PC-3 (cell line): ENCODE results near the gene NFKBIL1. TPM values are rescaled to one million over a fixed set of nuclear protein-coding genes. Genes with fewer than 3 reads are reported as not detected.
A peak's percentile ranks its signal among the peaks of the same experiment; 100 is the strongest.

Experiments
- ATAC-seq: fragments of 200-7000 bp; cut with Tn5 transposase; 2 replicates; pipeline ENCODE4 v1.9.1; 2020; ENCODE audit warnings: mild to moderate bottlenecking, moderate library complexity
- BruUV-seq: library from RNA; stranded (reverse); fragments of 400-500 nt; replicated peaks from 2 replicates; lab custom pipeline; 2021; lab: Mats Ljungman, UMichigan
- CTCF ChIA-PET: fragments of 300-600 bp; sonication (Branson Sonifier 250); formaldehyde crosslinking; loops from one replicate; lab custom pipeline; 2022; ENCODE audit warnings: antibody characterized with exemption; lab: Charles Lee
- POLR2A ChIA-PET: fragments of 300-600 bp; sonication (Branson Sonifier 250); formaldehyde crosslinking; loops from one replicate; lab custom pipeline; 2022; ENCODE audit warnings: antibody characterized with exemption; ENCODE audit not compliant: unreplicated experiment; lab: Charles Lee
- DNase-seq: peaks from one replicate; pipeline ENCODE4 v3.0.0-alpha.2; 2015
- H2AFZ ChIP-seq: fragments of 300-600 bp; sonication (generic); 2 replicates; pipeline ENCODE4 v1.6.0; 2016; ENCODE audit warnings: antibody characterized with exemption, low read length
- H3F3A ChIP-seq: fragments of 300-600 bp; sonication (generic); one replicate; pipeline ENCODE4 v1.6.0; 2017; ENCODE audit warnings: antibody characterized with exemption, low read length, control low read depth, mild to moderate bottlenecking; ENCODE audit not compliant: unreplicated experiment
- H3K27ac ChIP-seq: fragments of 300-600 bp; sonication (generic); 2 replicates; pipeline ENCODE4 v1.5.1; 2016; ENCODE audit warnings: mild to moderate bottlenecking, low read length
- H3K27me3 ChIP-seq: fragments of 300-600 bp; sonication (generic); 2 replicates; pipeline ENCODE4 v1.6.1; 2016; ENCODE audit warnings: low read length, mixed read lengths
- H3K36me3 ChIP-seq: fragments of 300-600 bp; sonication (generic); 2 replicates; pipeline ENCODE4 v1.6.1; 2016; ENCODE audit warnings: low read depth, mixed run types, low read length, mixed read lengths
- H3K4me1 ChIP-seq: fragments of 300-600 bp; sonication (generic); 2 replicates; pipeline ENCODE4 v1.5.1; 2016; ENCODE audit warnings: low read length; ENCODE audit not compliant: insufficient read depth
- H3K4me2 ChIP-seq: fragments of 300-600 bp; sonication (generic); 2 replicates; pipeline ENCODE4 v1.6.0; 2016; ENCODE audit warnings: low read length
- H3K4me3 ChIP-seq: fragments of 300-600 bp; sonication (generic); 2 replicates; pipeline ENCODE4 v1.5.1; 2016; ENCODE audit warnings: mild to moderate bottlenecking, low read length, mixed read lengths
- H3K79me2 ChIP-seq: fragments of 300-600 bp; sonication (generic); 2 replicates; pipeline ENCODE4 v1.6.1; 2017; ENCODE audit warnings: low read length, mixed read lengths
- H3K9ac ChIP-seq: fragments of 300-600 bp; sonication (generic); 2 replicates; pipeline ENCODE4 v1.6.0; 2016; ENCODE audit warnings: mild to moderate bottlenecking, low read length
- H3K9me2 ChIP-seq: fragments of 300-600 bp; sonication (generic); replicated peaks from 2 replicates; pipeline ENCODE4 v1.6.1; 2016; ENCODE audit warnings: mixed run types, low read length, mixed read lengths
- H3K9me3 ChIP-seq: fragments of 300-600 bp; sonication (generic); 2 replicates; pipeline ENCODE4 v1.6.1; 2016; ENCODE audit warnings: low read length, mixed read lengths
- H4K20me1 ChIP-seq: fragments of 300-600 bp; sonication (generic); 2 replicates; pipeline ENCODE4 v1.6.1; 2016; ENCODE audit warnings: low read length, mixed read lengths
- EZH2 ChIP-seq: fragments of 300-600 bp; sonication (generic); IDR thresholded peaks from one replicate; pipeline ENCODE4 v1.6.1; 2017; ENCODE audit warnings: antibody characterized with exemption, mild to moderate bottlenecking, low read length; ENCODE audit not compliant: unreplicated experiment
- EZH2phosphoT487 ChIP-seq: fragments of 300-600 bp; sonication (generic); IDR thresholded peaks from 2 replicates; pipeline ENCODE4 v1.6.1; 2018; ENCODE audit warnings: mild to moderate bottlenecking, antibody characterized with exemption, low read length, borderline replicate concordance
- intact Hi-C: fragments of 100-400 bp; cut with micrococcal nuclease; formaldehyde crosslinking; loops from 2 replicates; pipeline ENCODE4 v1.9.0; 2023
- total RNA-seq: library from RNA; depleted of rRNA; stranded (reverse); fragments of >200 nt; gene quantifications from 2 replicates; pipeline ENCODE4 v1.2.3, GENCODE V29; 2014
- TF ChIP-seq, protein P1 (sequence below): fragments of 300-600 bp; sonication (generic); conservative IDR thresholded peaks from 2 replicates; pipeline ENCODE4 v1.5.1; 2017; ENCODE audit warnings: antibody characterized with exemption, low read depth, mild to moderate bottlenecking, low read length

Gene NFKBIL1
- total RNA-seq, 1 experiment from 2014 or later: 38.2 TPM

DNA sequence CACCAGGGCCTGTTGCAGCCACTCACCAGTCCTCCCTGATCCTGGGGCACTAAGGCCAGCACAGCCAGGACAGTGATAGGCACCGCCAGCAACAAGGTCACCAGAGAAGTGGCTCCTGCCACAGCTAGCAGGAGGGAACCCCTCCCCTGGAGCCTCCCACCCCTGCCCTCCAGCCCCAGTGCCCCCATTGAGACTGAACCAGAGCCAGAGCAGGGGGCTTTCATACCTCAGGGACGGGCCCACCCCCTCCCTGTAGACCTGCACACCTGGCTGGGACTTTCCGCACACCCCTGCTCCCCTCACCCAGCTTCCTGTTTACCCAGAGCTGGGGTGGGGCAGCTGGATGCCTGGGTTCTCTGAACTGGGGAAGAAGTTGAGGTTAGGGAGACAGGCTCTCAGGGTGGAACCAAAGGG, 34.8 kb downstream of the NFKBIL1 start, which contains the start of gene LTB:
Gene LTB (minus strand): TSS at position 195 of the 414 bp plus-strand sequence. CDS start 7 bp downstream, at position 188.
- CTCF ChIA-PET: interaction anchor here (0.6 kb wide), 1 partner anchor 147 kb away, joined by 3 read pairs; no protein-coding TSS in a partner anchor
- Histone ChIP-seq H3K79me2 (no peaks in the 10 kb centered on the region), H3K9ac (peak within 1 kb of the TSS; percentile 64), H3K36me3 (no peaks in the 10 kb centered on the region), H2AFZ (peak within 1 kb of the TSS; percentile 99), H3K9me2 (no peaks in the 10 kb centered on the region), H3K4me2 (peak within 1 kb of the TSS; percentile 99), H4K20me1 (no peaks in the 10 kb centered on the region), H3K27me3 (no peaks in the 10 kb centered on the region), H3F3A (no peaks in the 10 kb centered on the region), H3K4me3 (peak within 1 kb of the TSS; percentile 83), H3K4me1 (peaks cover 11% of the 10 kb centered on the region; the same call in 1 of the 2 replicates), H3K27ac (no peak within 1 kb of the TSS), H3K9me3 (no peaks in the 10 kb centered on the region)
- DNase-seq (no peak), ATAC-seq (no peak)
- TF ChIP-seq, protein P1, sequence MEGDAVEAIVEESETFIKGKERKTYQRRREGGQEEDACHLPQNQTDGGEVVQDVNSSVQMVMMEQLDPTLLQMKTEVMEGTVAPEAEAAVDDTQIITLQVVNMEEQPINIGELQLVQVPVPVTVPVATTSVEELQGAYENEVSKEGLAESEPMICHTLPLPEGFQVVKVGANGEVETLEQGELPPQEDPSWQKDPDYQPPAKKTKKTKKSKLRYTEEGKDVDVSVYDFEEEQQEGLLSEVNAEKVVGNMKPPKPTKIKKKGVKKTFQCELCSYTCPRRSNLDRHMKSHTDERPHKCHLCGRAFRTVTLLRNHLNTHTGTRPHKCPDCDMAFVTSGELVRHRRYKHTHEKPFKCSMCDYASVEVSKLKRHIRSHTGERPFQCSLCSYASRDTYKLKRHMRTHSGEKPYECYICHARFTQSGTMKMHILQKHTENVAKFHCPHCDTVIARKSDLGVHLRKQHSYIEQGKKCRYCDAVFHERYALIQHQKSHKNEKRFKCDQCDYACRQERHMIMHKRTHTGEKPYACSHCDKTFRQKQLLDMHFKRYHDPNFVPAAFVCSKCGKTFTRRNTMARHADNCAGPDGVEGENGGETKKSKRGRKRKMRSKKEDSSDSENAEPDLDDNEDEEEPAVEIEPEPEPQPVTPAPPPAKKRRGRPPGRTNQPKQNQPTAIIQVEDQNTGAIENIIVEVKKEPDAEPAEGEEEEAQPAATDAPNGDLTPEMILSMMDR: no peak
- TF ChIP-seq EZH2 (no peak), EZH2phosphoT487 (no peak)
- BruUV-seq: no TSS peak
- intact Hi-C loops: no loop called here
- POLR2A ChIA-PET: interaction anchor here (0.5 kb wide), 1 partner anchor 313 kb away, joined by 4 read pairs; no protein-coding TSS in a partner anchor

DNA sequence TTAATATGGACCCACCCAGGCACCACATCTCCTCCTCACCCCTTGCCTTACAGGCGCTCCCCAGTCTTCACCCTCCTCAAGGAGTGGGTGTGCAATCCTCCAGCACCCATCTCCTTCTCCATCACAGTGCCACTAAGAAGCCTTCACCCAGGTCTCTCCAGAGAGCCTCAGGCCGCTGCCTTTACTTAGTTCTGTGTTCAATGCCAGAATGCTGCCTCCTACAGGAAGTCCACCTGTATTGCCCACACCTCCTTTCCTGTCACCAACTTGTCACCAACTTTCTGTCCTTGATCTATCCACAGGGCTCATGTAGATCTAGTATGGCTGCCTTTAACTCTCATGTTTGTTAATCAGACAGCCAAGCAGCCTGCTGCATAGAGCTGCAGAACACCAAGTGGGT, 38.1 kb downstream of the NFKBIL1 start:
- POLR2A ChIA-PET: no interaction called here
- no peak for ATAC-seq
- TF ChIP-seq, protein P1: peak; percentile 57
- TF ChIP-seq EZH2phosphoT487: no peak

DNA sequence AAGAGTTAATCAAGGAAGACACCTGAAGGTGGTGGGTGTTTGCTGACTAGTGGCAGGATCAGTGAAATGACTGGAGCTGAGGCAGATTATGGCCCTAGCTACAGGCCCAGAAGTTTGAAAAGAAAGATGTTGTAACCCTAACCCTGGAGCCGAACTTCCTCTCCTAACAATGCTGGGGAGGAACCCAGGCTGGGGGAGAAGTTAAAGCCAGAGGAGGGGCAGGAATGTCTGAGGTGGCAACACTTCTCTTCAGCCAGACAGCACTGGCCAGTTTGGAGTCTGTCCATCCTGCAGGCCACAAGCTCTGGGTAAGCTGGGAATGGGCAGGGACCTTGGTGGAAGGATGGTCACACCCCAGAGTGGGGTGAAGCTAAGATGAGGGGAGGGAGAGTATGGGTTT, 38.6 kb downstream of the NFKBIL1 start, which contains the start of gene LST1:
Gene LST1 (plus strand): TSS at position 270 of the 400 bp plus-strand sequence. CDS start 1,023 bp downstream, outside the sequence.
- H2AFZ ChIP-seq: no peak within 1 kb of the TSS
- no peak within 1 kb of the TSS for H3K4me3 ChIP-seq
- no peaks in the 10 kb centered on the region for H3K79me2 ChIP-seq
- H3K27me3 ChIP-seq: no peaks in the 10 kb centered on the region
- DNase-seq: no peak
- no peaks in the 10 kb centered on the region for H4K20me1 ChIP-seq
- no peak within 1 kb of the TSS for H3K4me2 ChIP-seq
- no peaks in the 10 kb centered on the region for H3K9me2 ChIP-seq
- no peaks in the 10 kb centered on the region for H3F3A ChIP-seq
- no peak within 1 kb of the TSS for H3K9ac ChIP-seq
- BruUV-seq: no TSS peak
- TF ChIP-seq, protein P1: no peak
- TF ChIP-seq EZH2 (no peak), EZH2phosphoT487 (no peak)
- POLR2A ChIA-PET: no interaction called here
- CTCF ChIA-PET: no interaction called here
- H3K4me1 ChIP-seq: peaks cover 4% of the 10 kb centered on the region; the same call in 1 of the 2 replicates
- no peaks in the 10 kb centered on the region for H3K9me3 ChIP-seq
- intact Hi-C loops: no loop called here
- no peaks in the 10 kb centered on the region for H3K36me3 ChIP-seq
- no peak for ATAC-seq
- no peak within 1 kb of the TSS for H3K27ac ChIP-seq

More for the DNA sequence above, 38.1 kb downstream of the NFKBIL1 start:
- Histone ChIP-seq H2AFZ (no peak overlapping the region), H3K4me1 (peaks cover 4% of the 10 kb centered on the region; the same call in 1 of the 2 replicates), H3K27ac (no peak overlapping the region), H3K9me2 (no peaks in the 10 kb centered on the region), H3K4me2 (no peak overlapping the region), H3K36me3 (no peaks in the 10 kb centered on the region), H3K9me3 (no peaks in the 10 kb centered on the region), H3K27me3 (no peaks in the 10 kb centered on the region), H3K79me2 (no peaks in the 10 kb centered on the region), H4K20me1 (no peaks in the 10 kb centered on the region), H3F3A (no peaks in the 10 kb centered on the region), H3K4me3 (no peak overlapping the region), H3K9ac (no peak overlapping the region)
- CTCF ChIA-PET: interaction anchor here (0.6 kb wide), 1 partner anchor 78 kb away, joined by 3 read pairs; no protein-coding TSS in a partner anchor
- intact Hi-C loops: no loop called here
- no TSS peak for BruUV-seq
- DNase-seq: peak; percentile 31
